CD4-positive, alpha-beta T cell (primary cell): Measurements from ENCODE around the gene SLC35F1. TPM values are rescaled to one million over a fixed set of nuclear protein-coding genes. Genes with fewer than 3 reads are reported as not detected.

Experiments
- ATAC-seq: fragments of 200-7000 bp; cut with Tn5 transposase; one replicate; pipeline ENCODE4 v1.10.0; 2022; ENCODE audit warnings: mild to moderate bottlenecking; ENCODE audit not compliant: poor library complexity
- CTCF ChIA-PET: fragments of 350-600 bp; sonication (Branson Sonifier 250); formaldehyde crosslinking; loops from one replicate; lab custom pipeline; 2021; ENCODE audit warnings: antibody characterized with exemption, inconsistent platforms; lab: Charles Lee
- POLR2A ChIA-PET: fragments of 350-600 bp; sonication (Branson Sonifier 250); formaldehyde crosslinking; loops from one replicate; lab custom pipeline; 2021; ENCODE audit warnings: antibody characterized with exemption, inconsistent platforms; lab: Charles Lee
- DNase-seq, 14 experiments: peaks; one replicate each; pipeline ENCODE4 v3.0.0-alpha.2; 2013 to 2020; ENCODE audit warnings: mixed read lengths in 2 of 14
- H3K27ac ChIP-seq, 2 donors: one replicate each; pipeline versions ENCODE4 v1.5.1 to v1.7.0; 2013; ENCODE audit warnings: low read length in 2 of 2, low read depth in 1 of 2, mild to moderate bottlenecking in 1 of 2
- H3K27me3 ChIP-seq, 2 experiments: 1 replicate in 1 of 2; 2 replicates in 1 of 2; pipeline versions ENCODE4 v1.6.1 to v1.7.0; 2013; ENCODE audit warnings: low read length in 2 of 2, control low read depth in 1 of 2, mild to moderate bottlenecking in 1 of 2, moderate library complexity in 1 of 2; ENCODE audit not compliant: insufficient read depth in 2 of 2, control insufficient read depth in 1 of 2
- H3K36me3 ChIP-seq: one replicate; pipeline ENCODE4 v1.6.1; 2013; ENCODE audit warnings: low read length, control low read depth; ENCODE audit not compliant: insufficient read depth
- H3K4me1 ChIP-seq: one replicate; pipeline ENCODE4 v1.6.1; 2013; ENCODE audit warnings: low read length, control low read depth; ENCODE audit not compliant: insufficient read depth
- H3K4me3 ChIP-seq: one replicate; pipeline ENCODE4 v1.5.1; 2013; ENCODE audit warnings: mild to moderate bottlenecking, low read length, moderate library complexity
- H3K9me3 ChIP-seq, 2 experiments: 1 replicate in 1 of 2; 2 replicates in 1 of 2; pipeline versions ENCODE4 v1.6.1 to v1.7.0; 2013; ENCODE audit warnings: low read length in 2 of 2, mild to moderate bottlenecking in 2 of 2, control low read depth in 1 of 2, moderate library complexity in 1 of 2; ENCODE audit not compliant: control insufficient read depth in 1 of 2, insufficient read depth in 1 of 2
- H3K27ac Mint-ChIP-seq: one replicate; pipeline ENCODE4 v1.8.0; 2020; ENCODE audit warnings: mixed read lengths
- H3K27me3 Mint-ChIP-seq: one replicate; pipeline ENCODE4 v1.8.0; 2021; ENCODE audit warnings: mixed read lengths
- H3K36me3 Mint-ChIP-seq: one replicate; pipeline ENCODE4 v1.8.0; 2021; ENCODE audit warnings: low read depth, mixed read lengths
- H3K4me1 Mint-ChIP-seq: one replicate; pipeline ENCODE4 v1.8.0; 2021; ENCODE audit warnings: low read depth, mixed read lengths
- H3K4me3 Mint-ChIP-seq: one replicate; pipeline ENCODE4 v1.8.0; 2020; ENCODE audit warnings: mild to moderate bottlenecking, mixed read lengths
- H3K9me3 Mint-ChIP-seq: one replicate; pipeline ENCODE4 v1.8.0; 2020; ENCODE audit warnings: mixed read lengths
- CTCF ChIP-seq: fragments of 200-600 bp; IDR thresholded peaks from one replicate; pipeline ENCODE4 v1.8.0; 2022; ENCODE audit warnings: antibody characterized with exemption, mild to moderate bottlenecking
- intact Hi-C, 2 experiments: fragments of 100-400 bp; cut with DNase I in 1 of 2; cut with micrococcal nuclease in 1 of 2; formaldehyde crosslinking; loops; one replicate each; pipeline versions ENCODE4 v1.15.1 to v1.9.0; 2023 to 2025; cut with DNase I, micrococcal nuclease
- total RNA-seq, 174 experiments: library from RNA in 2 of 174; stranded (reverse) in 2 of 174; gene quantifications; one replicate each; pipeline ENCODE4 v1.2.3 and lab custom pipeline; 2021 to 2026

The SLC35F1 gene
- total RNA-seq, 2 experiments from 2014 or later: not detected

DNA sequence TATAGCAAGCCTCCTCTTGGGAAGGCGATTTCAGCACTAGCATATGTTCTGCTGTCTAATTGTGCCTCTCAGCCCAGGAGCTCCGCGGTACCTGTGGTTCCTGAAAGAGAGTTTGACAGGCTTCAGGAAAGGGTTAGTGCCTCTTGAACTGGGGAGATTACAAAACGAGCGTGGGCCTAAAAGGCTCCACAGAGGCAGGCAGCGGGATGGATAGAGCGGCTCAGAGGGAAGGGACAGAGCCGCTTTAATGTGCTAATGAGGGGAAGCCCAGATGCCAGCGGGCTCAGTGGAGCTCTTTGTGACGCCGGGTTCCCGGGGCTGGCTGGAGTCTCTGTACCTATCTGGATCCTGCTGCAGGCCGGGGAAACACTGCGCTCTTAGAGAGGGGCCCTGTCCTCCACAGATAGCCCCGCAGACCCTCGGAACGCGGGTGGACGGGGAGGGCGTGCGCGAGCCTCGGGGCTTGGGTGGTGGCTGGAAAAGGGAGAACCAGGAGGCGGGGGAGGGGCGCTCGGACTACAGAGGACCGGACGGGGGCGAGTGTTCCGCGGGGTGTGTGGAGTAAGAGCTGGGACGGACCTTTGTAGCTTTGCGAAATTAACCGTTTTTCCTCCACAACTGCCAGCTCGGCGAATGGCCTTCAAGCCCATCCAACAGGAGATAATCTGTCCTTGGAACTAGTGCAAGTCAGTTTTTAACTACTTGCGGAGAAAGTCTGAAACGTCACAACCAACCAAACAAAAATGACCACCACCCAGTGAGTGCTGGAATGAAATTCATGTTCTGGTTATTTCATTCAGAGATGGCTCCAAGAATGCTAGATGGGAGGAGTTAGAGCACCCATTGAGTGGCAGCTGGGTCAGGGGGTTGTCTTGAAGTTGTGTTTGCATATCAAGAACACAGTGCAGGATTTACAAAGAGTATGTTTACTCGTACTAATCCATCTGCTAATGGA, 13.0 kb downstream of the SLC35F1 start:
- H3K9me3 Mint-ChIP-seq: no peaks in the 10 kb centered on the region
- Histone ChIP-seq H3K27ac (no peak overlapping the region), H3K36me3 (no peaks in the 10 kb centered on the region), H3K27me3 (peaks cover 33 to 37% of the 10 kb centered on the region in 2 experiments), H3K4me3 (no peak overlapping the region), H3K9me3 (peaks cover 0 to 7% of the 10 kb centered on the region in 2 experiments), H3K4me1 (peaks cover 6% of the 10 kb centered on the region)
- peaks cover 19% of the 10 kb centered on the region for H3K27me3 Mint-ChIP-seq
- no peaks in the 10 kb centered on the region for H3K36me3 Mint-ChIP-seq
- no peak for ATAC-seq
- intact Hi-C loops: no loop called here
- ChIA-PET CTCF (no interaction called here), POLR2A (no interaction called here)
- no peak for DNase-seq
- no peak for TF ChIP-seq CTCF
- no peak overlapping the region for H3K27ac Mint-ChIP-seq
- no peak overlapping the region for H3K4me3 Mint-ChIP-seq
- H3K4me1 Mint-ChIP-seq: no peaks in the 10 kb centered on the region

DNA sequence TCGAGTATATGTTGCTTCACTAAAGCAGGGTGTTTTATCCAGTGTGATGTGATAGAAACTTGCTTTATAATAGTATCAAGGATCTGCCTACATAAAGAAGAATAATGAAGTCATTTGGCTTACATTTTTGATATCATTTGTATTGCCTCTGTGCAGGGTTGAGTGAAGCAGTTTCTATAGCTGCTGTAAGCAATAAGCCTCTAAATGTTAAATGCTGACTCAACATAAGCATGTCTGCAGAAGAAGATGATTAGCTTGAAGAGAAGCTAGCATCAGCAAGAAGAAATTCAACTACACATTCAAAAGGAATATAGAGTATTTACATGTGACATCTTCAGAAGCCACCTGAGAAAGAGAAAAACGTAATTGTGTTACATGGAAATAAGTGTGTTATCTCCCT, 17.6 kb downstream of the SLC35F1 start:
- Mint-ChIP-seq H3K27ac (no peak overlapping the region), H3K9me3 (peaks cover 13% of the 10 kb centered on the region), H3K4me3 (no peak overlapping the region), H3K4me1 (no peaks in the 10 kb centered on the region), H3K36me3 (no peaks in the 10 kb centered on the region), H3K27me3 (peaks cover 19% of the 10 kb centered on the region)
- ChIA-PET POLR2A (no interaction called here), CTCF (no interaction called here)
- Histone ChIP-seq H3K27me3 (peaks cover 12 to 15% of the 10 kb centered on the region in 2 experiments), H3K27ac (no peak overlapping the region), H3K4me3 (no peak overlapping the region), H3K4me1 (peaks cover 6% of the 10 kb centered on the region), H3K36me3 (no peaks in the 10 kb centered on the region), H3K9me3 (peaks cover 4 to 10% of the 10 kb centered on the region in 2 experiments)
- DNase-seq (no peak), ATAC-seq (no peak)
- TF ChIP-seq CTCF: no peak
- intact Hi-C loops: no loop called here

GRCh38 chr6:117927866-117928265, 20.8 kb downstream of the SLC35F1 start:
- peaks cover 0 to 16% of the 10 kb centered on the region in 2 experiments for H3K9me3 ChIP-seq
- DNase-seq (no peak), ATAC-seq (no peak)
- H3K4me1 ChIP-seq: no peaks in the 10 kb centered on the region
- no peak for TF ChIP-seq CTCF
- Mint-ChIP-seq H3K36me3 (no peaks in the 10 kb centered on the region), H3K4me3 (no peak overlapping the region), H3K9me3 (peaks cover 16% of the 10 kb centered on the region), H3K27ac (no peak overlapping the region), H3K27me3 (no peaks in the 10 kb centered on the region), H3K4me1 (no peaks in the 10 kb centered on the region)
- no peaks in the 10 kb centered on the region for H3K27me3 ChIP-seq
- intact Hi-C loops: no loop called here
- H3K36me3 ChIP-seq: no peaks in the 10 kb centered on the region
- ChIA-PET CTCF (no interaction called here), POLR2A (no interaction called here)
- no peak overlapping the region for H3K4me3 ChIP-seq
- no peak overlapping the region for H3K27ac ChIP-seq
